Measurements from ENCODE around the gene LRRFIP2. TPM values are rescaled to one million over a fixed set of nuclear protein-coding genes. Genes with fewer than 3 reads are reported as not detected.

Gene LRRFIP2
- total and polyA plus RNA-seq, 2 of the 8 experiments (the other 6 are each of a cell fraction or from before 2014, with no cell fraction given), result 8.8 to 25.6 TPM

DNA sequence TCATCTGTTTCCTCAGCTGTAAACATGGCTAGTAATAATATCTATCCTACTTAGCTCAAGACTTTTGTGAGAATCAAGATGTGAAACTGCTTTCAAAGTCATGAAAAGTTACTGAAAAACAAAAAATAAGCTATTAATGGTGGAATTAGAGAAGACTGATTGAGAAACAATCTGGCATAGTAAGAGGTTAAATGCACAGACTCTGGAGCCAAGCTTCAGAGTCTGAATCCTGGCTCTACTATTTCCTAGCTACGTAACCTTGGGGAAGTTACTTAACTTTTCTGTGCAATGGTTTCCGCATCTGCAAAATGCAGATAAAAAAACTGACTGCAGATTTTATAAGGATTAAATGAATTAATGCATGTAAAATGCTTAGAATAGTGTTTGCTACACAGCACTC, 28.8 kb downstream of the LRRFIP2 start (continued):
- no peak for TF ChIP-seq KDM1A (IDR thresholded peaks at IDR 0.05; ENCODE audit: borderline replicate concordance, low read length)
- no peak for TF ChIP-seq POLR2AphosphoS5 (IDR thresholded peaks at IDR 0.05; ENCODE audit: low read depth, low read length)
- no peak for TF ChIP-seq TAF1 (IDR thresholded peaks at IDR 0.05; ENCODE audit: low read depth, low read length)
- TF ChIP-seq SRF (IDR thresholded peaks at IDR 0.05; ENCODE audit: low read depth, low read length), result no peak
- no peak for TF ChIP-seq EZH2 (IDR thresholded peaks at IDR 0.05; ENCODE audit: low read depth, low read length, severe bottlenecking)
- no peak for TF ChIP-seq JUN (IDR thresholded peaks at IDR 0.05; ENCODE audit: low read depth, low read length)
- TF ChIP-seq EP300 (IDR thresholded peaks at IDR 0.05; ENCODE audit: borderline replicate concordance in 1 of 2, low read depth in 2 of 2, low read length in 2 of 2), result no peak
- TF ChIP-seq SIX5 (IDR thresholded peaks at IDR 0.05; ENCODE audit: low read depth, low read length), result no peak
- no peak for TF ChIP-seq RNF2 (IDR thresholded peaks at IDR 0.05; ENCODE audit: borderline replicate concordance, low read depth, low read length, missing control alignments, poor library complexity, severe bottlenecking)
- TF ChIP-seq RAD21 (IDR thresholded peaks at IDR 0.05 in 1 of 2, conservative IDR thresholded peaks at IDR 0.05 in 1 of 2; ENCODE audit: low read depth in 2 of 2, low read length in 2 of 2), result no peak
